SU-DHL-6 (cell line): ENCODE data around the gene GATD1.
A peak's percentile ranks its signal among the peaks of the same experiment; 100 is the strongest.

Experiments
- H2AFZ ChIP-seq: fragments of 200-600 bp; sonication (generic); 2 replicates; pipeline ENCODE4 v1.6.1; 2014; ENCODE audit warnings: low read depth, mild to moderate bottlenecking, moderate library complexity, mixed read lengths, antibody characterized with exemption, low read length; ENCODE audit not compliant: severe bottlenecking
- H3F3A ChIP-seq: fragments of 200-600 bp; shearing (Covaris generic); 2 replicates; pipeline ENCODE4 v1.6.0; 2016; ENCODE audit warnings: antibody characterized with exemption, mild to moderate bottlenecking; ENCODE audit not compliant: insufficient read depth
- H3K27ac ChIP-seq: fragments of 200-600 bp; sonication (generic); 2 replicates; pipeline ENCODE4 v1.5.1; 2016; ENCODE audit warnings: low read depth, mild to moderate bottlenecking, low read length, moderate library complexity, mixed read lengths
- H3K27me3 ChIP-seq: fragments of 200-600 bp; sonication (generic), shearing (Covaris generic); 2 replicates; pipeline ENCODE4 v1.6.0; 2014; ENCODE audit warnings: mild to moderate bottlenecking, low read length
- H3K36me3 ChIP-seq: fragments of 200-600 bp; sonication (generic); 2 replicates; pipeline ENCODE4 v1.6.1; 2014; ENCODE audit warnings: mild to moderate bottlenecking, low read length, mixed read lengths
- H3K4me2 ChIP-seq: fragments of 300-600, 200-600 bp; shearing (Covaris generic), sonication (generic); 2 replicates; pipeline ENCODE4 v1.6.0; 2014; ENCODE audit warnings: low read length, low read depth, mild to moderate bottlenecking; ENCODE audit not compliant: poor library complexity, severe bottlenecking
- H3K4me3 ChIP-seq: fragments of 200-600 bp; sonication (generic); 2 replicates; pipeline ENCODE4 v1.5.1; 2014; ENCODE audit warnings: antibody characterized with exemption, low read length, mild to moderate bottlenecking, mixed read lengths; ENCODE audit not compliant: insufficient read depth, poor library complexity, severe bottlenecking
- H3K79me2 ChIP-seq: fragments of 200-600 bp; sonication (generic); 2 replicates; pipeline ENCODE4 v1.6.1; 2014; ENCODE audit warnings: mild to moderate bottlenecking, low read length, moderate library complexity; ENCODE audit not compliant: insufficient read depth
- H3K9ac ChIP-seq: fragments of 200-600 bp; sonication (generic); 2 replicates; pipeline ENCODE4 v1.7.0; 2014; ENCODE audit warnings: mild to moderate bottlenecking, low read length
- H3K9me2 ChIP-seq: fragments of 200-600 bp; sonication (generic); replicated peaks from 2 replicates; pipeline ENCODE4 v1.6.1; 2014; ENCODE audit warnings: low read length; ENCODE audit not compliant: insufficient read depth
- H3K9me3 ChIP-seq: fragments of 200-600 bp; sonication (generic); 2 replicates; pipeline ENCODE4 v1.6.1; 2014; ENCODE audit warnings: low read length, mixed read lengths; ENCODE audit not compliant: insufficient read depth
- H4K20me1 ChIP-seq: fragments of 200-600 bp; sonication (generic); 2 replicates; pipeline ENCODE4 v1.6.1; 2014; ENCODE audit warnings: low read depth, mild to moderate bottlenecking, antibody characterized with exemption, low read length, moderate library complexity, mixed read lengths
- EZH2phosphoT487 ChIP-seq: fragments of 200-600 bp; sonication (generic), shearing (Covaris generic); conservative IDR thresholded peaks from 2 replicates; pipeline ENCODE4 v1.6.1; 2018; ENCODE audit warnings: mild to moderate bottlenecking, antibody characterized with exemption, low read length, moderate library complexity, mixed read lengths
- TF ChIP-seq, protein P1 (sequence below): fragments of 200-600 bp; sonication (generic); IDR thresholded peaks from one replicate; pipeline ENCODE4 v1.5.1; 2017; ENCODE audit warnings: antibody characterized with exemption, mild to moderate bottlenecking, low read length, moderate library complexity; ENCODE audit not compliant: insufficient read depth, poor library complexity, severe bottlenecking

Gene GATD1

DNA sequence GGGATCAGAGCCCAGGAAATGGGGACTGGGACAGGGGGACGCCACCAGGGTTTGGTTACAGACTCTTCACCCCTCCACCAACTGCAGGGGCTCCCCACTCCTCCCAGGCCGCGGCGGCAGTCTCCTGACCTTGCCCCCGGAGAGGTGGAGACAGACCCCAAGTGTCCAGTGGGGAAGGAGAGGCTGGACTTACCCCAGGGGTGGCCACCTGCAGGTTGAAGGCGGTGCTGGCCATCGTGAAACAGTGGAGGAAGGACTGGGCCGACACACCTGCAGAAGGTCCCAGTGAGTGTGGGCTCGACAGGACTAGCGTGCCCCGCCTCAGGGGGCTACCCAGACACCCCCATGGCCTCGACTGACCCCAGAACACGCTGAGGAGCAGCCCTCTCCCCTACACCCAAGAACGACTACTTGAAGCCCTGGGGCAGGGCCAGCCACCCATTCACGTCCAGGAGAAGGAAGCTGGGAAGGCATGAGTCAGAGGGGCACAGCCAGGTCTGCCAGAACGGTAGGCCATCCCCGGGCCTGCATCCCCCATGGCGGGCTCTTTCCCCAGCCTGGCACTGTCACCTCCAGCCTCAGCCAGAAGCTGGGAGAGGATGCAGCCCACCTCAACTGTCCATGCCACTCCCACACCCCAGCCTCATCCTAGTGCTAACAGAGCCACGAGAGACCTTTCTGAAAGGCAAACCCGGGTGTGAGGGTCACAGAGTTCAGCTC, 2.3 kb downstream of the GATD1 start:
- H3K4me3 ChIP-seq: no peak overlapping the region
- H3K9ac ChIP-seq: no peak overlapping the region
- H3K79me2 ChIP-seq: peaks cover 56% of the 10 kb centered on the region

GRCh38 chr11:773830-774229, 3.5 kb downstream of the GATD1 start:
- no peak overlapping the region for H3K4me2 ChIP-seq
- peaks cover 56% of the 10 kb centered on the region for H3K79me2 ChIP-seq
- H3F3A ChIP-seq: no peaks in the 10 kb centered on the region
- H3K36me3 ChIP-seq: no peaks in the 10 kb centered on the region
- no peak overlapping the region for H3K4me3 ChIP-seq
- no peak overlapping the region for H2AFZ ChIP-seq
- no peaks in the 10 kb centered on the region for H3K27me3 ChIP-seq
- no peak overlapping the region for H3K9ac ChIP-seq
- TF ChIP-seq EZH2phosphoT487: no peak
- TF ChIP-seq, protein P1, sequence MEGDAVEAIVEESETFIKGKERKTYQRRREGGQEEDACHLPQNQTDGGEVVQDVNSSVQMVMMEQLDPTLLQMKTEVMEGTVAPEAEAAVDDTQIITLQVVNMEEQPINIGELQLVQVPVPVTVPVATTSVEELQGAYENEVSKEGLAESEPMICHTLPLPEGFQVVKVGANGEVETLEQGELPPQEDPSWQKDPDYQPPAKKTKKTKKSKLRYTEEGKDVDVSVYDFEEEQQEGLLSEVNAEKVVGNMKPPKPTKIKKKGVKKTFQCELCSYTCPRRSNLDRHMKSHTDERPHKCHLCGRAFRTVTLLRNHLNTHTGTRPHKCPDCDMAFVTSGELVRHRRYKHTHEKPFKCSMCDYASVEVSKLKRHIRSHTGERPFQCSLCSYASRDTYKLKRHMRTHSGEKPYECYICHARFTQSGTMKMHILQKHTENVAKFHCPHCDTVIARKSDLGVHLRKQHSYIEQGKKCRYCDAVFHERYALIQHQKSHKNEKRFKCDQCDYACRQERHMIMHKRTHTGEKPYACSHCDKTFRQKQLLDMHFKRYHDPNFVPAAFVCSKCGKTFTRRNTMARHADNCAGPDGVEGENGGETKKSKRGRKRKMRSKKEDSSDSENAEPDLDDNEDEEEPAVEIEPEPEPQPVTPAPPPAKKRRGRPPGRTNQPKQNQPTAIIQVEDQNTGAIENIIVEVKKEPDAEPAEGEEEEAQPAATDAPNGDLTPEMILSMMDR: no peak
- no peaks in the 10 kb centered on the region for H4K20me1 ChIP-seq
- no peaks in the 10 kb centered on the region for H3K9me3 ChIP-seq
- H3K27ac ChIP-seq: no peak overlapping the region
- H3K9me2 ChIP-seq: no peaks in the 10 kb centered on the region

More for the DNA sequence above, 2.3 kb downstream of the GATD1 start:
- H3K27ac ChIP-seq: no peak overlapping the region
- no peaks in the 10 kb centered on the region for H4K20me1 ChIP-seq
- TF ChIP-seq, protein P1: no peak
- H2AFZ ChIP-seq: no peak overlapping the region
- no peaks in the 10 kb centered on the region for H3K27me3 ChIP-seq
- peak overlapping the region; percentile 93 for H3K4me2 ChIP-seq
- no peaks in the 10 kb centered on the region for H3K36me3 ChIP-seq
- no peaks in the 10 kb centered on the region for H3K9me3 ChIP-seq
- no peaks in the 10 kb centered on the region for H3F3A ChIP-seq
- H3K9me2 ChIP-seq: no peaks in the 10 kb centered on the region

GRCh38 chr11:773425-773824, 3.9 kb downstream of the GATD1 start:
- Histone ChIP-seq H3K9me3 (no peaks in the 10 kb centered on the region), H4K20me1 (no peaks in the 10 kb centered on the region), H3K9me2 (no peaks in the 10 kb centered on the region), H3K4me3 (no peak overlapping the region), H3K36me3 (no peaks in the 10 kb centered on the region), H3K27me3 (no peaks in the 10 kb centered on the region), H3K79me2 (peaks cover 54% of the 10 kb centered on the region), H3K27ac (no peak overlapping the region), H2AFZ (no peak overlapping the region), H3K4me2 (no peak overlapping the region), H3K9ac (no peak overlapping the region), H3F3A (no peaks in the 10 kb centered on the region)
- TF ChIP-seq, protein P1: no peak
- TF ChIP-seq EZH2phosphoT487: no peak
